HG02571 (cell line): ENCODE measurements around the gene CRYZ.
A peak's percentile ranks its signal among the peaks of the same experiment; 100 is the strongest.
"Not testable (repeated sequence)": the region's sequence is repeated elsewhere in the genome, so short reads cannot be mapped to it uniquely, and the experiment has no call there.

Experiments
- ATAC-seq: cut with Tn5 transposase; IDR thresholded peaks from one replicate; pipeline ENCODE4 v1.9.1; 2021; ENCODE audit warnings: mild to moderate bottlenecking, moderate library complexity; ENCODE audit not compliant: unreplicated experiment

The CRYZ gene

GRCh38 chr1:74732960-74733603, at the start of gene CRYZ, which contains the start of gene TYW3:
Gene CRYZ, minus strand, starts transcription at chr1:74733050. Its CDS starts 8,229 bp downstream, at chr1:74724821.
Gene TYW3, plus strand, starts transcription at chr1:74733152. Its CDS starts 93 bp downstream, at chr1:74733245.
- peak; percentile 58 for ATAC-seq

GRCh38 chr1:74780594-74780993, 47.7 kb upstream of the CRYZ start:
- no peak for ATAC-seq

- ATAC-seq: no peak
Measured at GRCh38 chr1:74779750-74780149, 46.9 kb upstream of the CRYZ start.

GRCh38 chr1:74777525-74777924, 44.7 kb upstream of the CRYZ start:
- ATAC-seq: no peak

- ATAC-seq: no peak
Measured at GRCh38 chr1:74775735-74776134, 42.9 kb upstream of the CRYZ start.

GRCh38 chr1:74773582-74773981, 40.7 kb upstream of the CRYZ start:
- ATAC-seq: no peak

GRCh38 chr1:74772945-74773344, 40.1 kb upstream of the CRYZ start:
- no peak for ATAC-seq

- ATAC-seq: peak; percentile 65
Measured at GRCh38 chr1:74771913-74772515, 39.2 kb upstream of the CRYZ start.

GRCh38 chr1:74767490-74767889, 34.6 kb upstream of the CRYZ start:
- ATAC-seq: peak; percentile 47

GRCh38 chr1:74766579-74766978, 33.7 kb upstream of the CRYZ start:
- ATAC-seq: no peak

- no peak for ATAC-seq
Measured at GRCh38 chr1:74763807-74764206, 31.0 kb upstream of the CRYZ start.

GRCh38 chr1:74756650-74757049, 23.8 kb upstream of the CRYZ start:
- not testable (repeated sequence) for ATAC-seq

- no peak for ATAC-seq
Measured at GRCh38 chr1:74755475-74755874, 22.6 kb upstream of the CRYZ start.

- ATAC-seq: no peak
Measured at GRCh38 chr1:74753104-74753503, 20.3 kb upstream of the CRYZ start.

- ATAC-seq: peak; percentile 73
Measured at GRCh38 chr1:74748960-74749359, 16.1 kb upstream of the CRYZ start.

GRCh38 chr1:74745247-74745646, 12.4 kb upstream of the CRYZ start:
- not testable (repeated sequence) for ATAC-seq

GRCh38 chr1:74740307-74740980, 7.6 kb upstream of the CRYZ start:
- ATAC-seq: not testable (repeated sequence)

- no peak for ATAC-seq
Measured at GRCh38 chr1:74737333-74737732, 4.5 kb upstream of the CRYZ start.

- peak; percentile 43 for ATAC-seq
Measured at GRCh38 chr1:74733604-74734484, 994 bp upstream of the CRYZ start.

GRCh38 chr1:74732071-74732946, 541 bp downstream of the CRYZ start:
- ATAC-seq: peak; percentile 18
